GM19351 (cell line): ENCODE measurements around the gene LIMCH1.

Experiments
- ATAC-seq: cut with Tn5 transposase; IDR thresholded peaks from one replicate; pipeline ENCODE4 v1.9.1; 2021; ENCODE audit warnings: mild to moderate bottlenecking, moderate library complexity; ENCODE audit not compliant: unreplicated experiment

Gene LIMCH1

GRCh38 chr4:41602886-41603498 is 65.0 kb downstream of the LIMCH1 start:
- no peak for ATAC-seq

GRCh38 chr4:41609851-41610250 is 71.9 kb downstream of the LIMCH1 start:
- no peak for ATAC-seq

GRCh38 chr4:41610474-41610873 is 72.5 kb downstream of the LIMCH1 start:
- ATAC-seq: no peak

- ATAC-seq: no peak
These were observed 73.3 kb downstream of the LIMCH1 start for GRCh38 chr4:41611124-41611838.

GRCh38 chr4:41611881-41612871 is 74.2 kb downstream of the LIMCH1 start:
- no peak for ATAC-seq

- ATAC-seq: no peak
These were observed 75.4 kb downstream of the LIMCH1 start for GRCh38 chr4:41613386-41613785.

GRCh38 chr4:41613821-41614220 is 75.9 kb downstream of the LIMCH1 start:
- ATAC-seq: no peak

GRCh38 chr4:41614519-41614918 is 76.6 kb downstream of the LIMCH1 start:
- no peak for ATAC-seq

- ATAC-seq: no peak
These were observed 81.2 kb downstream of the LIMCH1 start for GRCh38 chr4:41619161-41619560.

- ATAC-seq: no peak
These were observed 82.8 kb downstream of the LIMCH1 start for GRCh38 chr4:41620594-41621256.

- no peak for ATAC-seq
These were observed 84.8 kb downstream of the LIMCH1 start for GRCh38 chr4:41622787-41623186.

GRCh38 chr4:41624765-41625164 is 86.8 kb downstream of the LIMCH1 start:
- ATAC-seq: no peak

- ATAC-seq: no peak
These were observed 87.6 kb downstream of the LIMCH1 start for GRCh38 chr4:41625531-41625930.

- no peak for ATAC-seq
These were observed 91.0 kb downstream of the LIMCH1 start for GRCh38 chr4:41628936-41629335.

GRCh38 chr4:41631523-41631922 is 93.6 kb downstream of the LIMCH1 start:
- no peak for ATAC-seq

- no peak for ATAC-seq
These were observed 94.6 kb downstream of the LIMCH1 start for GRCh38 chr4:41632481-41633073.

- ATAC-seq: no peak
These were observed 95.4 kb downstream of the LIMCH1 start for GRCh38 chr4:41633321-41633720.

- ATAC-seq: no peak
These were observed 97.5 kb downstream of the LIMCH1 start for GRCh38 chr4:41635441-41635840.

GRCh38 chr4:41638203-41638602 is 100.2 kb downstream of the LIMCH1 start:
- ATAC-seq: no peak

GRCh38 chr4:41638866-41639265 is 100.9 kb downstream of the LIMCH1 start:
- ATAC-seq: no peak

GRCh38 chr4:41639291-41639690 is 101.3 kb downstream of the LIMCH1 start:
- ATAC-seq: no peak
